AG20443 (cell line): Measurements from ENCODE around the gene GALNT18.

Experiments
- DNase-seq: peaks from one replicate; pipeline ENCODE4 v3.0.0; 2012; ENCODE audit warnings: low spot score, mixed read lengths

The GALNT18 gene

GRCh38 chr11:11349106-11349825 is 272.5 kb downstream of the GALNT18 start:
- DNase-seq, result no peak

- DNase-seq, result no peak
These were observed 273.5 kb downstream of the GALNT18 start for GRCh38 chr11:11348303-11348702.

- no peak for DNase-seq
These were observed 274.2 kb downstream of the GALNT18 start for GRCh38 chr11:11347592-11347991.

GRCh38 chr11:11346303-11346702 is 275.5 kb downstream of the GALNT18 start:
- no peak for DNase-seq

DNA sequence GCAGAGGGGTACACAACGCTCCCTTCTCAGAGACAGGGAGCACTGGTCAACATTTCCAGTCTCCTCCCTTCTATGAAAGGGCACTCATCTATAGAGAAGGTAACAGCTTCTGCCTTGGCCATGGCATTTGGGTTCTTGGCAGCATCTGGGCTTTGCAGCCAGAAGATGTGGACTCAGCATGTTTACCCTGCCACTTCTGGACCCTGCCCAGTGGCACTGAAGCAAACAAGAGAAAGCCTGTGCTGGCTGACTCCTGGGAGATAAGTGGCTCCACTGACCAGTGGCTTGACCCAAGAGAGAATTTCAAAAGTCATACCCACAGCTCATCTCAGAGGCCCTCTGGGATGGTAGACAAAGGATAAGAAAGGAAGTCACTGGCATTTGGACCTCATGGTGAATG is 276.7 kb downstream of the GALNT18 start:
- DNase-seq, result no peak

DNA sequence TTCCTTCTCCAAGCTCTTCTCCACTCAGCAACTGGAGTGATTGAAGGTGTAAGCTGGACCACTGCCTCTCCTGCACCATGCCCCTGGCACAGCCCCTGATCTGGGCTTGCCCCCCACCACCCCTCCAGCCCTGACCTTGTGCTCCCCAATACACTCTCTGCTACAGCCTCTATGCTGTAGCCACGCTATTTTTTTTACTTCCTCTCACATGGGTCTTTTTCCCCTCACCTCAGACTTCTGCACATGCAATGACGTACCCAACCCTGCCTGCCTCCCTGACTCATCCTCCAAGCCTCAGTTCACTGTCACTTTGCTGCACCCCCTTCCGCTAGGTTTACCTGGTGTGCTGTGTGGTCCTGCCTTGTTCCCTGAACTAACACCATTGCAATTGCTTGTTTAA is 277.8 kb downstream of the GALNT18 start:
- DNase-seq, result no peak

DNA sequence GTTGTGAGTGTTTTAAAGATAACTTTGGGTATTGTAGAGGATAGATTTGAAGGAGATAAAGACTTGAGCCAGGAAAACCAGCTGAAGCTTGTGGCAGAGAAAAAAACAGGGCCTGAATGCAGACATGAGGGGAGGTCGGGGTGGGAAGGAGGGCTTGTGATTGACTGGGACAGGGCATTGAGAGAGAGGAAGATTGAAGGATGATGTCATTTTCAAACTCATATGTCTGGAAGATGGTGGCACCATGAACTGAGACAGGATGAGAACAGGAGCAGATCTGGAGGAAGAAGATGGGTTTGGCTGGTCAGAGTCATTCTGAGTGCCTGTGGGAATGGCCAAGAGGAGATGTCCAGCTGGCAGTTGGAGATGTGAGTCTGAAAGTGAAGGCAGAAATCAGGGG is 283.5 kb downstream of the GALNT18 start:
- no peak for DNase-seq

- DNase-seq, result no peak
These were observed 285.1 kb downstream of the GALNT18 start for GRCh38 chr11:11336664-11337063.

- DNase-seq, result no peak
These were observed 286.8 kb downstream of the GALNT18 start for GRCh38 chr11:11335043-11335442.

GRCh38 chr11:11334607-11335006 is 287.2 kb downstream of the GALNT18 start:
- no peak for DNase-seq

- no peak for DNase-seq
These were observed 289.6 kb downstream of the GALNT18 start for GRCh38 chr11:11332141-11332710.

DNA sequence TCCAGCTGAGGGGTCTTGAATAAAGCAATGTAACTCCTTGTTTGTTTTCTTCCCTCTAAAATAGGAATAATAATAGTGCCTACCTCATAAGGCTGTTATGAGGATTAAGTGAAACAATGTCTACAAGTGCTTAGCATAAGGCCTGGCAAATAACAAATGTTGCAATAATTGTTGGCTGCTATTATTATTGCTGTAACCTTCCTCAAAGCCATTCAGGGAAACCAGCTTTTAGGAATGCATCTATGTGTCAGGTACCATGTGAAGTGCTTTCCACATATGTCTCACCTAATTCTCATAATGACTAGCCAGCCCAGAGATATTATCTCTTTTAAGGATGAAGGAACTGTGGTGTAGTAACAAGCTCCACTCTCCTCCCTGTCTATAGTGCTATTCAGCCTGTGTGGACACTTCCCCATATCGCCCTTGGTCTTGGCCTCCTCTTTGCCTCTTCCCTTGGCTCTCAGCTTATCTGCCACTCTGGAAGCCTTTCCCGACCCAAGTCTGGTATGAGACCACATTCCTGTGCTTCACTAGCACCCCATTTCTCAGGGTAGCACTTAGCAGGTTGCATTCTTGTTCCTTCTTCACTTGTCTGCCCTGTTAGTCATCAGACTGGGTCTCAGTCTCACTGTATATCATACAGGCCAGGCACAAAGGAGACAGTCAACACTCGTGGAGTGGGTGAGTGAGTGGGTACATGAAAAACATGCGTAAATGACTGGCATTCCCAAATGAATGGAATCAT is 292.6 kb downstream of the GALNT18 start:
- DNase-seq, result no peak

DNA sequence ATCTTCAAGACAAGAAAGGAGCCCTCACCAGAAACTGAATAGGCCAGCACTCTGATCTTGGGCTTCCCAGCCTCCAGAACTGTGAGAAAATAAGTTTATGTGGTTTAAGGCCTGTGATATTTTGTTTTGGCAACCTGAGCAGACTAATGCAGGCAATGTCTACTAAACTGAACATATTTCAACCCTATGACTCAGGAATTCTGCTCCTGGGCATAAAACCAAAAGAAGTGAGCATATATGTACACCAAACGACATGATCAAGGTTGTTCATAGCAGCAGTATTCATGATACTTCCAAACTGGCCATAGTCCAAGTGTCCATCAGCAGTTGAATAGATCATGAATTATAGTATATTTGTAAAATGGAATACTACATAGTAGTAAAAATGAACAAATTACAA is 297.7 kb downstream of the GALNT18 start:
- DNase-seq, result no peak

GRCh38 chr11:11322101-11322500 is 299.7 kb downstream of the GALNT18 start:
- DNase-seq, result no peak

DNA sequence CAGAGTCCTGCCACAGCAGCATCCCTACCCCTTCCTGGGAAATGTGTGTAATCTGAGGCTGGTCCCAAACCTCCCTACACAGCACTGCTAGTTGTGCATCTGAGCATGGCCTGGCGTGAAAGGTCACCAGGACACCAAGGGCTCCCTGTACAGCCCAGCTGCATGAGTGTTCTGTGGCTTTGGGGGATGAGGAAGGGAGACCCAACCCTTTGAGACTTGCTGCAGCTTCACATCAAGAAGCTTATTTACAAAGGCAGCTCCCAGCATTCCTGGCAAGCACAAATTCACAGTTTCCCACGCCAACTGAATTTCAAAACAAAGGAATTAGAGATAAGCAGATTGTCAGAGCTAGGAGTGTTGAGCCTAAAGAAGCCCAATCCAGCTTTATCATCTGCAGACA is 301.0 kb downstream of the GALNT18 start:
- DNase-seq, result no peak

DNA sequence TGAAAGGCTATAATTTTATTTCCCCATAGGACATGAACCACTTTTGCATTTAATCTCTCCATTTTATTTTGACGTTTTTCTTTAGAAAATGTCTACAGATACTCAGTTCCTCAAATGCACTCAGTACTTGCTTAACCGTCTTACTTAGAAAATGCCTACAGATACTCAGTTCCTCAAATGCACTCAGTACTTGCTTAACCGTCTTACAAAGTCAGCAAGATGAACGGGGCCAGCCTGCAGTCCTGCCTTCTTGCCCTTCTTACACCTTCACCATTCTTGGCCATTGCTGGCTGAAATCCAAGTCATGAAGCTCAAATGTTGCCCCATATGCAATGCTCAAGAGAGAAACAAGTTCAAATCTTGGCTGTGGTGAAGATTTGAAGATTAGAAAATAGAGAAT is 302.8 kb downstream of the GALNT18 start:
- DNase-seq, result no peak

GRCh38 chr11:11318461-11318860 is 303.3 kb downstream of the GALNT18 start:
- DNase-seq, result no peak

DNA sequence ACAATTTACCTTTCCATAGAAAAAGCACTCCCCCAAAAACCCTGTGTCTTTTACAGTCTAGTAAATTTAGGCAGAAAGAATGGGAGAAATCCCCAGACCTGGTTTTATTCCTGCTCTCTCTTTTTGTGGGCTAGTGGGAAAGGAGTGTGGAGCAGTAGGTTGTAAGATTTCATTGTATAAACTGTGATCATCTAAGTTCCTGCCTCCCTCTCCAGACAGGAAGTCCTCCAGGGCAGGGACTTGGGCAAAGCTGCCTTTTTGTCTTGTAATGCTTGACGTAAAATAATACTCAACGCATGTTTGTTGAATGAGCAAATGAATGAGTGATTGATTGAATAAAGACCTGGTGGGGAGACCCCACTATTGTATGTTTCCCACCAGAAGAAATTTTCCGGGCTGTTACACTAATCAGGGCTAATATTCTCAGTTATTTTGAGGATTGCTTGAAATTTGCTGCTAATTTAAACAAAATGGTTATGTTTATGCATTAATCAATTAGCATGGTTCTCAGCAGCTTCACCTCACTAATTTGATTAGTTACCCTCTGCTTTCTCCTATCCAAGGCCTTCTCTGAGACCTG is 305.1 kb downstream of the GALNT18 start:
- no peak for DNase-seq

DNA sequence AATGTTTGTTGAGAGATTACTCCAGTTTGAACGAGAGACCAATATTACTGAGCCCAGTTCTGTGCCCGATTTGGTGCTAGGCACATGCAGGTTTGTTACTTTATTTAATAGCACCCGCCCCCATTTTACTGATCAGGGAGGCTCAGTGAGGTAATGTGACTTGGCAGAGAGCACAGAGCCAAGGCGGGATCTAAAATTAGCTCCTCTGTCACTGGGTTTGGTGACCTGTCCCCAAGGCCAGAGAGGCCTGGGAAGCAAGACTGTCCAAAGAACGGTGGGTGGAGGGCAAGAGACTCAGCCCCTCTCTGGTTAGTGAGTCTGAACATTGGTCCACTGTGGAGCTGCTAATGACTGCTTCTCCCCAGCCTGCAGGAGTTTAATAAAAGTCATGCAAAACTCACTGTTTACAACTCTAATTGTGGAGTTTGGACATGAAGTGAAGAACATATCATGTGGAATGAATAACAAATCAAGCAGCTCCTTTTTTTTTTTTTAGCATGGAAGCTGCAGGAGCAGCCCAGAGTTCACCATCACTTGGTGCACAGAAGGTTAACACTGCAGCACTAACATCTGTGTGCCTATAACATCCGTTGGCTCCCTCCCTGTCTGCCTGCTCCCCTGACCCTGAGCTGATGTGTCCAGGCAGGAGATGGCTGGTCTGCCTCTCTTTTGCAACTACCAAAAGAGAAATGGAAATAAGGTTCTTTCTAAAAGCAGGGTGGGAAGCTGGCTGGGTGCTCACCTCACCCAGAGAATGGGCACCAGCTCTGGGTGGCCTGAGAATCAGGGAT is 307.7 kb downstream of the GALNT18 start:
- DNase-seq, result no peak

DNA sequence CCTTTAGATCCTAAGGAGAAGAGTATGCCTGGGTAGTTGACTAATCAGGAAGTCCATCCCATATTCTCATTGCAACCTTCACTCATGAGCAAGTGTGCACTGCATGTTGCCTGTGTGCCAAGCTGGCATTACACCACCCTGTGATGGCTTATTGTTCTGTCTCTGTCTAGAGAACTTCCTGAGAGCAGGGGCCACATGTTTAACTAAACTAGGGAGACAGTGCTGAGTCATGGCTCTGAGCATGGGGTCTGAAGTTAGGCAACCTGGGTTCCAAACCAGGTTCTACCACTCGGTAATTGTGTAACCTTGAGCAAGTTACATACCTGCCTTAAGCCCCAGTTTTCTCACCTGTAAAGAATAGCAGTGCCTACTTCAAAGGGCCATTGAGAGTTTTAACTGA is 308.4 kb downstream of the GALNT18 start:
- DNase-seq, result no peak

GRCh38 chr11:11312738-11313137 is 309.1 kb downstream of the GALNT18 start:
- no peak for DNase-seq

DNA sequence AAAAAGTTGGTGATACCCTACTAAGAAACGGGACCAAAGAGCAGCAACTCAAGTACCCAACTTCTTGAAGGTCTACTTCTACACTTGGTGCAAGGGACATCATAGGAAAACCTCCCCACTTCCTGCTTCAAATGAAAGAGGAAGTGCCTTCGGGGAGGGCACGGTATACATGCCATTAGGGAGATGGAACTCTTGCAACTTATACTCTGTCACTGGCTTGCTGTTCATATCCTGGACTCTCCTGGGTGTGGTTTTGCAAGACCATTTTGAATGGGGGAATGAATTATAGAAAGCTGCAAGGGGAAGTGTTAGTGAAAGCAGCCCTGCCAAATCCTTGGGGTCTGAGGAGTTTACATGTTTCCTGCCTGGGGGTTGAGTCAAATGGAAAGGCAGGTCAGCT is 310.6 kb downstream of the GALNT18 start:
- DNase-seq, result no peak
